Natural killer cell (primary cell): ENCODE measurements around the gene RPP30. TPM values are rescaled to one million over a fixed set of nuclear protein-coding genes. Genes with fewer than 3 reads are reported as not detected.

Experiments
- ATAC-seq, 3 donors: fragments of 150-1000 bp in 2 of 3; fragments of 200-7000 bp in 1 of 3; cut with Tn5 transposase; 1 replicate in 1 of 3; 2 replicates in 2 of 3; pipeline ENCODE4 v1.10.0; 2021; ENCODE audit warnings: mild to moderate bottlenecking in 2 of 3, moderate library complexity in 2 of 3
- DNase-seq, 2 donors: peaks; one replicate each; pipeline versions ENCODE4 v3.0.0 to v3.0.0-alpha.2; 2013 to 2021; ENCODE audit warnings: mixed read lengths in 1 of 2
- H3K27ac ChIP-seq: one replicate; pipeline ENCODE4 v1.5.1; 2013; ENCODE audit warnings: mild to moderate bottlenecking, low read length
- H3K27me3 ChIP-seq: one replicate; pipeline ENCODE4 v1.6.1; 2013; ENCODE audit warnings: low read length; ENCODE audit not compliant: control insufficient read depth, insufficient read depth
- H3K36me3 ChIP-seq: one replicate; pipeline ENCODE4 v1.6.1; 2013; ENCODE audit warnings: low read length; ENCODE audit not compliant: control insufficient read depth, insufficient read depth
- H3K4me1 ChIP-seq: one replicate; pipeline ENCODE4 v1.6.1; 2013; ENCODE audit warnings: low read length; ENCODE audit not compliant: control insufficient read depth, insufficient read depth
- H3K4me3 ChIP-seq: one replicate; pipeline ENCODE4 v1.5.1; 2013; ENCODE audit warnings: low read length
- H3K9me3 ChIP-seq: one replicate; pipeline ENCODE4 v1.6.1; 2013; ENCODE audit warnings: low read length; ENCODE audit not compliant: control insufficient read depth, insufficient read depth
- H3K27ac Mint-ChIP-seq, 2 donors: one replicate each; pipeline ENCODE4 v1.8.0; 2022; ENCODE audit warnings: mild to moderate bottlenecking in 2 of 2, mixed read lengths in 2 of 2, moderate library complexity in 1 of 2
- H3K27me3 Mint-ChIP-seq, 2 donors: one replicate each; pipeline ENCODE4 v1.8.0; 2022; ENCODE audit warnings: low read depth in 2 of 2, mixed read lengths in 2 of 2
- H3K36me3 Mint-ChIP-seq: one replicate; pipeline ENCODE4 v1.8.0; 2022; ENCODE audit warnings: mixed read lengths
- H3K4me1 Mint-ChIP-seq, 2 donors: one replicate each; pipeline ENCODE4 v1.8.0; 2022; ENCODE audit warnings: mixed read lengths in 2 of 2
- H3K4me3 Mint-ChIP-seq: one replicate; pipeline ENCODE4 v1.8.0; 2022; ENCODE audit warnings: mild to moderate bottlenecking, moderate library complexity, mixed read lengths
- H3K9me3 Mint-ChIP-seq, 2 donors: one replicate each; pipeline ENCODE4 v1.8.0; 2022; ENCODE audit warnings: mixed read lengths in 2 of 2
- WGBS: methylation state at CpG from one replicate; pipeline ENCODE4 v1.1.7; 2013; ENCODE audit warnings: missing lambda C conversion rate; ENCODE audit not compliant: insufficient coverage; 5-methylcytosine and 5-hydroxymethylcytosine counted together
- intact Hi-C: fragments of 100-400 bp; cut with micrococcal nuclease; formaldehyde crosslinking; loops from one replicate; pipeline ENCODE4 v1.14.2; 2022
- total RNA-seq, 4 donors: library from RNA; stranded (reverse); fragments of 120-200 nt in 1 of 4; gene quantifications; one replicate each; pipeline versions ENCODE4 v1.2.3 to v1.2.4, GENCODE V29; 2013 to 2022
- TF ChIP-seq, protein P1 (sequence below): fragments of 200-600 bp; IDR thresholded peaks from one replicate; pipeline ENCODE4 v1.8.0; 2022; ENCODE audit warnings: antibody characterized with exemption

RPP30 gene
- total RNA-seq, 3 donors from 2014 or later (not counting 1 experiment from before 2014, with no cell fraction given): 22.6 to 32.5 (median 24.2) TPM

DNA sequence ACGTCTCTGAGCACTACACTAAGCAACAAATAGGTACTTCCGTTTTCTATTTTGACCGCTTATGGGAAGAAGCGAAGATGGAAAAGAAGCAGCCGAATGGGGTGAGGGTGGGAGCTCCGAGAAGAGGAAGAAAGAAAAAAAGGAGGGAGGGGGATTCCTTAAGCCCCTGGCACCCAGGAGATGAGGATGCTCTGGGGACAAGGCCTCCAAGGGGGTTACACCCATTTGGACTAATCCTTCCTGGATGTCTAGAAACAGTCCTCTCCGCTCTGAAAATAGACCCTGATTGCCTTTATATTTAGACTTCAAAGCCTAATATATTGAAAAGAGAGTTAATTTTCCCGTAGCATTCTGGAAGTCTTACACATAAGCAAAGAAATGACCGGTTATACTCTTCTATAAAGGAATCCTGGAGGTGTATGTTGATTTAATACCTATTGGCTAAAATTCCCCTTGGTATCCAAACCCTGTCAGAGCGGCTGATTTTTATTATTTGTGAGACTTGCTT lies 13.3 kb upstream of the RPP30 start:
- WGBS: 21% methylated on average over 6 of the region's 10 CpGs
- Histone ChIP-seq H3K4me1 (peaks cover 14% of the 10 kb centered on the region), H3K9me3 (no peaks in the 10 kb centered on the region), H3K36me3 (no peaks in the 10 kb centered on the region), H3K27ac (no peak overlapping the region), H3K4me3 (peak overlapping the region; percentile 26), H3K27me3 (peaks cover 31% of the 10 kb centered on the region)
- ATAC-seq: no peak
- H3K27me3 Mint-ChIP-seq: peaks cover 47 to 48% of the 10 kb centered on the region in 2 donors
- DNase-seq: no peak
- H3K9me3 Mint-ChIP-seq: no peaks in the 10 kb centered on the region
- intact Hi-C loops: no loop called here
- no peaks in the 10 kb centered on the region for H3K36me3 Mint-ChIP-seq
- TF ChIP-seq, protein P1, sequence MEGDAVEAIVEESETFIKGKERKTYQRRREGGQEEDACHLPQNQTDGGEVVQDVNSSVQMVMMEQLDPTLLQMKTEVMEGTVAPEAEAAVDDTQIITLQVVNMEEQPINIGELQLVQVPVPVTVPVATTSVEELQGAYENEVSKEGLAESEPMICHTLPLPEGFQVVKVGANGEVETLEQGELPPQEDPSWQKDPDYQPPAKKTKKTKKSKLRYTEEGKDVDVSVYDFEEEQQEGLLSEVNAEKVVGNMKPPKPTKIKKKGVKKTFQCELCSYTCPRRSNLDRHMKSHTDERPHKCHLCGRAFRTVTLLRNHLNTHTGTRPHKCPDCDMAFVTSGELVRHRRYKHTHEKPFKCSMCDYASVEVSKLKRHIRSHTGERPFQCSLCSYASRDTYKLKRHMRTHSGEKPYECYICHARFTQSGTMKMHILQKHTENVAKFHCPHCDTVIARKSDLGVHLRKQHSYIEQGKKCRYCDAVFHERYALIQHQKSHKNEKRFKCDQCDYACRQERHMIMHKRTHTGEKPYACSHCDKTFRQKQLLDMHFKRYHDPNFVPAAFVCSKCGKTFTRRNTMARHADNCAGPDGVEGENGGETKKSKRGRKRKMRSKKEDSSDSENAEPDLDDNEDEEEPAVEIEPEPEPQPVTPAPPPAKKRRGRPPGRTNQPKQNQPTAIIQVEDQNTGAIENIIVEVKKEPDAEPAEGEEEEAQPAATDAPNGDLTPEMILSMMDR: no peak
- H3K27ac Mint-ChIP-seq: peak overlapping the region in 1 of 2 donors; percentile 87
- peaks cover 11 to 12% of the 10 kb centered on the region in 2 donors for H3K4me1 Mint-ChIP-seq
- peak overlapping the region; percentile 90 for H3K4me3 Mint-ChIP-seq

DNA sequence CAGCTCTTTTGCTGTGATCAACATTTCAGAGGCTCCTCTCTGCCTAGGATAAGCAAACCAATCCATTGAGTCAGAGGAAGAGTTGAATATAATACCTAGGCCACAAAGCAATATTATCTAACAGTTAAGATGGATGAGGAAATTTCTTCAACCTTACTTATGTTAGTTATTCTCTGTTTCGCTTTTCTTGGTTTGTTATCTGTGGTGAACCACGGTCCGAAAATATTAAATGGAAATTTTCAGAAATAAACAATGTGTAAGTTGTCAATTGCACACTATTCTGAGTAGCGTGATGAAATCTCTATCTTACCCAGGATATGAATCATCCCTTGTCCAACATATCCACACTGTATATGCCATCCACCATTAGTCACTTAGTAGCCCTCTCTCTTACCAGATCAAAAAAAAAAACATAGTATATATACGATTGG lies 12.4 kb upstream of the RPP30 start:
- no peak overlapping the region for H3K27ac Mint-ChIP-seq
- no peak for DNase-seq
- Histone ChIP-seq H3K4me3 (no peak overlapping the region), H3K4me1 (peaks cover 14% of the 10 kb centered on the region), H3K9me3 (no peaks in the 10 kb centered on the region), H3K27ac (no peak overlapping the region), H3K36me3 (no peaks in the 10 kb centered on the region), H3K27me3 (peaks cover 29% of the 10 kb centered on the region)
- no peaks in the 10 kb centered on the region for H3K36me3 Mint-ChIP-seq
- H3K9me3 Mint-ChIP-seq: no peaks in the 10 kb centered on the region
- intact Hi-C loops: no loop called here
- TF ChIP-seq, protein P1: no peak
- ATAC-seq: peak in 1 of 3 donors; percentile 26
- peaks cover 43 to 45% of the 10 kb centered on the region in 2 donors for H3K27me3 Mint-ChIP-seq
- peak overlapping the region; percentile 90 for H3K4me3 Mint-ChIP-seq
- H3K4me1 Mint-ChIP-seq: peaks cover 11 to 12% of the 10 kb centered on the region in 2 donors
- 93% methylated on average over 2 of the region's 5 CpGs for WGBS

GRCh38 chr10:90860790-90861189 lies 11.0 kb upstream of the RPP30 start:
- H3K36me3 ChIP-seq: no peaks in the 10 kb centered on the region
- Mint-ChIP-seq H3K4me1 (peaks cover 11 to 12% of the 10 kb centered on the region in 2 donors), H3K36me3 (no peaks in the 10 kb centered on the region), H3K27ac (no peak overlapping the region), H3K27me3 (peaks cover 35 to 37% of the 10 kb centered on the region in 2 donors), H3K4me3 (no peak overlapping the region), H3K9me3 (no peaks in the 10 kb centered on the region)
- H3K27ac ChIP-seq: no peak overlapping the region
- DNase-seq (no peak), ATAC-seq (no peak)
- intact Hi-C loops: no loop called here
- no peak overlapping the region for H3K4me3 ChIP-seq
- H3K9me3 ChIP-seq: no peaks in the 10 kb centered on the region
- TF ChIP-seq, protein P1: no peak
- peaks cover 14% of the 10 kb centered on the region for H3K4me1 ChIP-seq
- H3K27me3 ChIP-seq: peaks cover 17% of the 10 kb centered on the region
- WGBS: 59% methylated on average over 1 of the region's 1 CpG
